SH-SY5Y (cell line): Measurements from ENCODE around the gene PCDHGB3.

Source experiments
- GATA2 ChIP-seq: IDR thresholded peaks from 2 replicates; pipeline ENCODE4 v1.6.1; 2011; ENCODE audit warnings: mild to moderate bottlenecking, low read depth, low read length
- GATA3 ChIP-seq: IDR thresholded peaks from 2 replicates; pipeline ENCODE4 v1.6.1; 2011; ENCODE audit warnings: low read depth, mild to moderate bottlenecking, low read length, moderate library complexity

DNA sequence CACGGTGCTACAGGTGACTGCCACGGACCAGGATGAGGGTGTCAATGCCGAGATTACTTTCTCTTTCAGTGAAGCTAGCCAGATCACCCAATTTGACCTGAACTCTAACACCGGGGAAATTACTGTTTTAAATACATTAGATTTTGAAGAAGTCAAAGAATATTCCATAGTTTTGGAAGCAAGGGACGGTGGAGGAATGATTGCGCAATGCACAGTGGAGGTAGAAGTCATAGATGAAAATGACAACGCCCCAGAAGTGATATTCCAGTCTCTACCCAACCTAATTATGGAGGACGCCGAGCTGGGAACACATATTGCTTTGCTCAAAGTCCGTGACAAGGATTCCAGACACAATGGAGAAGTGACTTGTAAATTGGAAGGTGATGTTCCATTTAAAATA lies 18.6 kb downstream of the PCDHGB3 start:
- TF ChIP-seq GATA3 (no peak), GATA2 (no peak)
